Fibroblast of gingiva (primary cell): ENCODE data around the gene ARVCF.

Experiments
- DNase-seq: peaks from one replicate; pipeline ENCODE4 v3.0.0-alpha.2; 2011; ENCODE audit warnings: low read depth

Gene ARVCF

DNA sequence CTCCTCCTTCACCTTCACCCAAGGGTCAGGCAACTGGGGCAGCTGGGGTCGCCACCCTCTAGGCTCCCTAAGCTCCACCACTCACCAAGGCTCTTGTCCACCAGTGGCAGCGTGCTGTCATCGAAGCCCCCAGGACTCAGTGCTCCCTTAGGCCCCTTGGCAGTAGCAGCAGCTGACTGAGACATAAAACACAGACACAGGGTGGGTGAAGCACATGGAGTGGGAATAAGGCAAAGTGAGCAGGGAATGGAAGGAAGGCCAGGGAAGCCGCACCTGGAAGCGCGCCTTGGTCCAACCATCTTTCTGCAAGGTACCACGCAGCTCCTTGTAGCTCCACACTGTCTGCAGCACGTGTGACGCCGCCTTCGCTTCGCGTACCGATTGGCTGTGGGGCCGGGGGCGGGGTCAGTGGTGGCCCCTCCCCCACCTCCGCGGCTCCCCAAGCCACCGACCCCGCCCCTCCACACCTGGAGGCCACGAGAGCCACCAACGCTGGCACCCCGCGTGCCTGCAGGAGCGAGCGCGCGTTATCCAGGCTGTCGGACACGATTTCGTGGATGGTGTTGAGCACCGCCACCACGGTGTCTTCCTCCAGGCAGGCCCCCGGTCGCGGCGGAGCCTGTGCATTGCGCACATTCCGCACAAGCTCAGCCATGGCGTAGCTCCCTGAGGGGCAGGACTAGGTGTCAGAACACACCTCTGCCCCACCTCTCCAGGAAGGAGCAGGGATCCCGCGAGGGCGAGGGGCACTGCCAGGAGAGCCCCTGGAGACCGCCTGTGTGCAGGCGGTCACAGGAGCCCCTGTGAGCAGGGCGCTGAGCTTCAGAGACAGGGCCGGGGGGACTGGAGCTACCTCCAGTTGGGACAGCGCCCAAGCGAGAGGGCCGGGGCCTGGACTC lies 43.7 kb downstream of the ARVCF start:
- DNase-seq, result no peak

DNA sequence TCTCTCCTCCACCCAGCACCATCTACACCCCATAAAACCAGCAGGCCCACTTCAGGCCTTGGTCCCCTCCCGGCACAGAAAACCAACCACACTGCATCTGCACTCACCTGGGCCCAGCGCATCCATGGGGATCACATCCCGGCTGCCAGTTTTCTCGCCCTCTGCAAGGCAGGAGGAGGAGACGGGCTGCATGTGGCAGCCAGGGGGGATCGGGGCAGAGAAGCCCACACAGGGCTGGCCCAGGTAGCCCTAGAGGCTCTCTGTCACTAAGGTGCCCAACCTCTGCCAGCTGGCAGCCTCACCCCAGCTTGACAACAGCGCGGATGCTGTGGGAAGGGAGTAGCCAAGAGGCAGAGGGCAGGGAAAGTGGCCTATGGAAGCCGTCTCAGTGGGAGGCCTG lies 44.4 kb downstream of the ARVCF start:
- no peak for DNase-seq

DNA sequence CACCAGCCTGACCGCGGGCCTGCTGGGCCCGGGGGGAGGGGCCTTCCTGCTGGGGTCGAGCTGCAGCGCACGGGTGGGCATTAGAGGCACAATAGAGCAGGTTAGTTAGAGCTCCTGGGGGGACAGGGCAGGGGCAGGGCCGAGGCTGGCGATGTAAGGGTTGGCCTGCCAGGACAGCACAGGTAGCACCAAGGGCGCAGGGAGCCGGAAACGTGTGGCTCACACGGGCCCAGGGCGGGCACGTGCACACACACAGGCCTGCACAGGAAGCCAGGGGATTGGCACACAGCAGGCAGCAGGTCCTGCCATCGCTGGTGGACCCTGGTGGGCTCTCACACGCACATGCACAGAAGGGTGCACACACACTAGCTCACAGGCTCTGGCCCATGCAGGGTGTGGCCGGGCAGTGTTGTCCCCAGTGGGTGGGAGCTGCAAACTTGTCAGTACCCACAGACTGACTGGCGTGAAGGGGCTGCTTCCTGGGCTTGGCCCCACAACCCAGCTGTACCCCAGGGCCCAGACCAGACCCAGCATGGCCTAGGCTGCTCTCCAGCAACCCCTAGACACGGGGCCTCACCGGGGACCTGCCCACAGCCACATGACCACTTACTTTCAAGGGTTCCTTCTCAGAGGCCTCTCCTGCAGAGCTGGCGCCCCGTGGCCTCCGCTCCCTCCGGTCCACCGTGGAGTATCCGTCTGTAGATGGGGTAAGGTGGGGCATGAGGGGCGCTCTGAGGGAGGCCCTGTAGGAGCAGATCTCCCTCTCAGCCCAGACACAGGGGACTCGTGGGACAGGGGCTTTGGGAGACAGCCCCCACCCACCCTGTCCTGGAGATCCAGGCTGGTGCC lies 45.1 kb downstream of the ARVCF start:
- DNase-seq, result no peak

DNA sequence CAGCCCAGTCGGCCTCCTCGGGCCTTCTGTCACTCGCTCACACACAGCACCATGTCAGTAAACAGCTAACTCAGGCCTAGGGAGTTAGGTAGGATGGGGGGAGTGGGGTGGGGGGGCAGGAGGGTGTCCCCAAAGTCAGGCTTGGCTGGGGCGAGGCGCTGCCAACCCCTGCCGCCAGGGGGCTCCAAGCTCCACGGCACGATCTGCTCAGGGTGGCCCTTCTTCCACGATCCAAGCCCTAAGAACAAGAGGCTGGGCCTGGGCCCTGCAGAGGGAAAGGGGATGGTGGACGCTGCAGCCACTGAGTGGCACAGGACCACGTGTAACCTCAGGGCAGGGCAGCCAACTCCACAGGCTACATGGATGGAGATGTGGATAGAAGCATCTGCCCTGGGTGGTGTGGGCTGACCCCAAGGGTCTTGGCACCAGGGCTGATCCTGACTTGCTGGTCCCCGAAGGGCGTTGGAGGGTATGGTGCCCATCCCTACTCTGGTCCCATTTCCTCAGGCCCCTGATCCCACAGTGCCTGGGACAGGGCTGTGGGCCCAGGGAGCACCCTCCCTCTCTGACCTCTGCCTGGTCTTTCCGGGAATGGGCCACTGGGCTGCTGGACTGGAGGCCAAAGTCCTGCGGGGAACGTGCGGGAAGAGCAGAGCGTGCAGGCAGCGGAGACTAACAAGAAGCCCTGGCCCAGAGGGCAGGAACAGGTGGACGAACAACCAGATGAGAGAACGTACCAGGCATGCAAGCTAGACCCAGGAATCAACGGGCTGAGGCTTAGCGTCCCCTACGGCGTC lies 45.9 kb downstream of the ARVCF start:
- peak; percentile 46 for DNase-seq

DNA sequence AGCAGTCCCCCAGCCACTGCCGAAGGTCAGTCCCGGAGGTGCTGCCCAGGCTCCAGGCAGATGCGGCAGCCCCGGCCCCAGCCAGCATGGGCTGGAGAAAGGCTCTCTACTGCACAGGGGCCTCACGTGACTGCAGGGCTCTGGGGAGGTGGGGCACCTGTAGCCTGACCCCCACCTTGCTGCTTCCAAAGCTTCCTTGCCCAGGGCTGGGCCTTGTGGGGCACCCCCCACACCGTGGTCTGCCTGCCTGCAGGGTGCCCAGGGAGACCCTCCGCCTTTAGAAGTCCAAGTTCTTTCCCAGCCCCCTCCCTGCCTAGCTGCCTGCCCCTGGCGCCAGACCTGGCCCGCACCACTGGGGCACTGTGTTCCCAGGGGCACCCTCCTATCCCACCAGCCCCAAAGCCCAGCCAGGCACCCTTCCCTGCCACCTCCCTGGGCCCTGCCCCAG lies 46.6 kb downstream of the ARVCF start:
- no peak for DNase-seq

DNA sequence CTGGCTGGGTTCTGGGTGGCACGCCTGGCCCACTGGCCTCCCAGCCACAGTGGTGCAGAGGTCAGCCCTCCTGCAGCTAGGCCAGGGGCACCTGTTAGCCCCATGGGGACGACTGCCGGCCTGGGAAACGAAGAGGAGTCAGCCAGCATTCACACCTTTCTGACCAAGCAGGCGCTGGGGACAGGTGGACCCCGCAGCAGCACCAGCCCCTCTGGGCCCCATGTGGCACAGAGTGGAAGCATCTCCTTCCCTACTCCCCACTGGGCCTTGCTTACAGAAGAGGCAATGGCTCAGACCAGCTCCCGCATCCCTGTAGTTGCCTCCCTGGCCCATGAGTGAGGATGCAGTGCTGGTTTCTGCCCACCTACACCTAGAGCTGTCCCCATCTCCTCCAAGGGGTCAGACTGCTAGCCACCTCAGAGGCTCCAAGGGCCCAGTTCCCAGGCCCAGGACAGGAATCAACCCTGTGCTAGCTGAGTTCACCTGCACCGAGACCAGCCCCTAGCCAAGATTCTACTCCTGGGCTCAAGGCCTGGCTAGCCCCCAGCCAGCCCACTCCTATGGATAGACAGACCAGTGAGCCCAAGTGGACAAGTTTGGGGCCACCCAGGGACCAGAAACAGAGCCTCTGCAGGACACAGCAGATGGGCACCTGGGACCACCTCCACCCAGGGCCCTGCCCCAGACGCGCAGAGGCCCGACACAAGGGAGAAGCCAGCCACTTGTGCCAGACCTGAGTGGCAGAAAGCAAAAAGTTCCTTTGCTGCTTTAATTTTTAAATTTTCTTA lies 47.3 kb downstream of the ARVCF start:
- DNase-seq, result no peak

DNA sequence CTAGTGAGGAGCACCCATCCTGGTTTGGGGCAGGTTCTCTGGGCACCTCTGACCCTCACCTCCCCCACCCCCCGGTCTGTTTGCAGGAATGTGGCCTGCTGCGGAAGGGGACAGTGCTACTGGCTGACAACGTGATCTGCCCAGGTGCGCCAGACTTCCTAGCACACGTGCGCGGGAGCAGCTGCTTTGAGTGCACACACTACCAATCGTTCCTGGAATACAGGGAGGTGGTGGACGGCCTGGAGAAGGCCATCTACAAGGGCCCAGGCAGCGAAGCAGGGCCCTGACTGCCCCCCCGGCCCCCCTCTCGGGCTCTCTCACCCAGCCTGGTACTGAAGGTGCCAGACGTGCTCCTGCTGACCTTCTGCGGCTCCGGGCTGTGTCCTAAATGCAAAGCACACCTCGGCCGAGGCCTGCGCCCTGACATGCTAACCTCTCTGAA lies 48.2 kb downstream of the ARVCF start:
- DNase-seq, result no peak

DNA sequence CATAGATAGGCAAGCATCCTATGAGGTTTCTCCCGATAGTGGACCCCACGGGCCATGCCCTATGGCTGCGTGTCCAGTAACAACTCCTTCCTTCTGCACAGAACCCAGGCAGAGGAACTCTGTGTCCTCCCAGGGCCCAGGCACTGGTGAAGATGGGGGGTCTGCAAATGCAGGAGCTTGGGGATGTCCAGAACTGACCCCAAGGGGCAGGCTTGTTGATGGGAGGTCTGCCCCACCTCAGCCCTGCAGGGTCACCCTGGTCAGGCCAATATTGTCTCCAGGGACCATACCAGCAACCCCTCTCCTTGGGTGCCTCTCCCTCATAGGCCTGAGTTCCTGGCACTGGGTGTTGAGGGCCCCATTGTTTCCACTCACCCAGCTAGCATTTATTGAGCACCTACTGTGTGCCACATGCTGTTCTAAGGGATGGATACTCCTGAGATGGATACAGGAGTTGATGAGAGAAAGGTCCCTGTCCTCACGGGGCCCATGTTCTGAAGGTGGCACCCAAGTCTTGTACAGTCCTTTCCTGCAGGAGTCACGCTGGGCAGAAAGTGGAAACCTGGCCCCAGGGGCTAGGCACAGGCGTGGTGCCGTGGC lies 48.7 kb downstream of the ARVCF start:
- DNase-seq, result no peak

DNA sequence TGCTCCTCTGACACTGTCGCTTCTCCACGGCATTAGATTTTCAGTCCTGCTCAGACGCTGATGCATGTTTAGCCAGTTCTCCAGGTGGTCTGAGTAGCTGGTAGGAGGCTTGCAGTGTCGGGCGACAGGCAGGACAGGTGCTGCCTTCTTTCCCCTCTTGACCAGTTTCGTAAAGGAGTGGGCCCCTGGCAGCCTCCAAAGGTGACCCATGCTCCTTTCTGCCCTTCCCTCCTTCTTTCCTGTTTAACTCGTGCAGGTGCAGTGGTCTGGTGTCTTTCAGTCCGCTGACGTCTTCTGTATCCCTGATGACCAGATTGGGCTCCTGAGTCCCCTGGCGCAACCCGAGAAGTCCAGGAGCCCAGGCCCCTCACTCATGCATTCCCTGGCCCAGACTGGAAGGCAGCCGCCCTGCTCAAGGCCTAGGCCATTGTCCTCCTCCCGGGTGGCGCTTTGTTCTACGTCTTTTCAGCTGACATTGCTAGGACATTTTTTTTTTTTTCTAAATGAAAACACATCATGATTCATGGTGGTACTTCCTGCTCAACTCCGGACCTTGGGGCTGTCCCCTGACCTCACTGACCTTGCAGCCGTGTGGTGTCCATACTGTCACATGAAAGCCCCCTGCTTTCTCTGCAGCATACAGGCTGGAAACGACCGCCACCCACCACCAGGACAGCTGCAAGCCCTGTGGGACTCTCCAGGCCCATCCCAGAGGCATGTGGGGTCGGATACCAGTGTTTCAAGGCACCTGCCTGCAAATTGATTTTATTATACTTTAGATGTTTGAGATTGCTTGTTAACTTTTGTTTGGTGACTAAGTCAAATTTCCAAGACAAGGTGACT lies 49.5 kb downstream of the ARVCF start:
- no peak for DNase-seq

DNA sequence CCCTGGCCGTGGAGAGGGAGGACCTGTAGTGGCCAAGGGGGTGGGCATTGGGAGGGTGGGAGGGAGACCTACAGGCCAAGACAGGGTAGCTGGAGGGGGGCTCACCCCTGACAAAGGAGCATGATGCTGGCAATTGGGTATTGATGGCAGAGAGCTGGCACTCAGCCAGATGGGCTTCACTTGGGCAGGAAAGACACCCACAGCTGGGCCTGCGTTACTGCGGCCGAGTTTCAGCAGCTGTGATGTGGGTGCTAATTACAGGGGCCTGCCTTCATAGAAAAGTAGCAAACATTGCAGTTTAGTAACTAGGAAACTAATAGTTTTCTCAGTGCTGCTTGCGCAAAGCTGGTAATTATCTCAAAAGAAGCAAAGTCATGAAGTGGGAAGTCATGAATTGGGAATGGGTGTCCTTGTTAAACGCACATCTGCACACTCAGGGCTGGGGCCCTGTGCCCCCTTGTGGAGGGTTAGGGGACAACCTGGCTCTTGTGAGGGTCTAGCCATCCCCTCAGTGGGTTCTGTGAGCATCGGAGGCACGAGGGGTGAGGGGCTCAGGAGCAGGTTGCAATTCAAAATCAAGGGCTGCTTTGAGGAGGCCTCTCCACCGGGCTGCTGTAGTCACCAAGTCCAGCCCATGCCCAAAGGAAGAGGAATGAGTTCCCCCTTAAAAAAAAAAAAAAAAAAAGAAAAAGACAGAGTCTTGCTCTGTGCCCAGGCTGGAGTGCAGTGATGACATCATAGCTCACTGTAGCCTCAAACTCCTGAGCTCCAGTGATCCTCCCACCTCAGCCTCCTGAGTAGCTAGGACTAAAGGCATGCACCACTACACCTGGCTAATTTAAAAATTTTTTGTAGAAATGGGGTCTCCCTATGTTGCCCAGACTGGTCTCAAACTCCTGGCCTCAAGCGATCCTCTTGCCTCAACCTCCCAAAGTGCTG lies 50.6 kb downstream of the ARVCF start:
- DNase-seq, result no peak

DNA sequence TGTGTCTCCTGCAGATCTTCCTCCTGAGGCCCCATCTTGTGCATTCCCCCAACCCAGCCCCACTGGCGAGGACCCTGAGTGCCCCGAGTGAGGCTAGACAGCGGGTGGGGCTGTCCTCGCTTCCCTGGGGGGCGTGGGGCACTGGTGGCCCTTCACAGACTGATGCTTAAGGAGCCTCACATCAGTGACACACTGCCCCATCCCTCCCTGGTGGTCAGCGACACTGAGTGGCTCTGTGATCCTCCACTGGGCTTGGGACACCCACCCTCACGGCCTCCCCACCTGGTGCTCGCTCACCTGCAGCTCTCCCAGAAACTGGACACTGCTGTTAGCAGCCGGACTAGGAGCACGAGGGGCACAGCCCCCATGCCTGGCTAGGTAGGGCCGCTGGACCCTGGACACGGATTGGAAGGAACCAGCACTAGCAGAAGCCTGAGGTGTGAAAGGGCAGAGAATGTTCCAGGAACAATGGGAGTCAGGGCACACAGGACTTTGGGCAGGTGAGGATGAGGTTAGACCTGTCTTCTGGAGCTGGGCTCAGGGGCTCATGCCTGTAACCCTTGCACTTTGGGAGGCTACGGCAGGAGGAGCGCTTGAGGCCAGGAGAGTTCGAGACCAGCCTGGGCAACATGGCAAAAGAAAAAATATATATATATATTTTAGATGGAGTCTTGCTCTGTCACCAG lies 51.8 kb downstream of the ARVCF start:
- DNase-seq, result no peak

DNA sequence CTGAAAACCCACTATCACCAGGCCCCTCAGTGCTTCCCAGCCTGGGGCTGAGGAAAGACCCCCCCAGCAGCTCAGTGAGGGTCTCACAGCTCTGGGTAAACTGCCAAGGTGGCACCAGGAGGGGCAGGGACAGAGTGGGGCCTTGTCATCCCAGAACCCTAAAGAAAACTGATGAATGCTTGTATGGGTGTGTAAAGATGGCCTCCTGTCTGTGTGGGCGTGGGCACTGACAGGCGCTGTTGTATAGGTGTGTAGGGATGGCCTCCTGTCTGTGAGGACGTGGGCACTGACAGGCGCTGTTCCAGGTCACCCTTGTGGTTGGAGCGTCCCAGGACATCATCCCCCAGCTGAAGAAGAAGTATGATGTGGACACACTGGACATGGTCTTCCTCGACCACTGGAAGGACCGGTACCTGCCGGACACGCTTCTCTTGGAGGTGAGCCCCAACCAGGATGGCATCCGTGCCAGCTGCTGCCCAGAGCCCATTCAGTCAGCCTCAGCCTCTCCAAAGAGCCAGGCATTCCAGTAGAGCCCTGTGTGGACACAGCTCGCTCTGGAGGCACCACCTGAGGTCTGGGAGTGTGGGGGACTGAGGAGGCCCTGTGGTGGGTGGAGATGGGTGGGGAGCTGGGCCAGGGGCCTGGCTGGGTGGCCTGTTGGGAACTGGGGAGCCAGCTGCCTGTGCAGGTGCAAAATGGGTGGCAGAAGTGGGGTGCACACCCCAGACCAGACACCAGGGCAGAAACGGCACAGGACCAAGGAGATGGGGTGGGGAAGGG lies 52.6 kb downstream of the ARVCF start:
- no peak for DNase-seq

DNA sequence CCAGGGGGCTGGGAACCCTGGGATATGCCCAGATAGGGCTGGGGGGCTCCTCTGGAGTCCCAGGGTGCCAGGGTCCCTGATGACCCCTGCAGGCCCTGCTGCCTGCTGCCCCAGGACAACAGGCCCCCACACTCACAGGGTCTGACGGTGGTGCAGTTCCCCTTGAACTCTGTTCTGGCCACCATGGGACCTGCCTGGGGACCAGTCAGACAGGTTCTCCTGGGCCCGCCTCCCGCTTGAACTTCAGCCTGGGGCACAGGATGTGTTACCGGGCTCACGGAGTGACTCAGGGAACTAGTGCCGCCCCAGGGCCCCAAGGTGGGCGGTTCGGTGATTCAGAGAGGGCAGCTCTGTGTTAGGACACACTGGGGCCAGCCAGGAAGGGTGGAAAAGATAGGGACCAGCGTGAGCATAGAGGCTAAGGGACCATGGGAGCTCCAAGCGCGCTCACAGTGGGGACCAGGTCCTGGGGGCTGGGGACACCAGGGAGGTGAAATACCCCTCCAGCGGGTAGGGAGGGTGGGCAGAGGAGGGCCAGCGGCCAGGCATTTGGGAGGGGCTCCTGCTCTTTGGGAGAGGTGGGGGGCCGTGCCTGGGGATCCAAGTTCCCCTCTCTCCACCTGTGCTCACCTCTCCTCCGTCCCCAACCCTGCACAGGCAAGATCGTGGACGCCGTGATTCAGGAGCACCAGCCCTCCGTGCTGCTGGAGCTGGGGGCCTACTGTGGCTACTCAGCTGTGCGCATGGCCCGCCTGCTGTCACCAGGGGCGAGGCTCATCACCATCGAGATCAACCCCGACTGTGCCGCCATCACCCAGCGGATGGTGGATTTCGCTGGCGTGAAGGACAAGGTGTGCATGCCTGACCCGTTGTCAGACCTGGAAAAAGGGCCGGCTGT lies 53.5 kb downstream of the ARVCF start:
- DNase-seq, result no peak

DNA sequence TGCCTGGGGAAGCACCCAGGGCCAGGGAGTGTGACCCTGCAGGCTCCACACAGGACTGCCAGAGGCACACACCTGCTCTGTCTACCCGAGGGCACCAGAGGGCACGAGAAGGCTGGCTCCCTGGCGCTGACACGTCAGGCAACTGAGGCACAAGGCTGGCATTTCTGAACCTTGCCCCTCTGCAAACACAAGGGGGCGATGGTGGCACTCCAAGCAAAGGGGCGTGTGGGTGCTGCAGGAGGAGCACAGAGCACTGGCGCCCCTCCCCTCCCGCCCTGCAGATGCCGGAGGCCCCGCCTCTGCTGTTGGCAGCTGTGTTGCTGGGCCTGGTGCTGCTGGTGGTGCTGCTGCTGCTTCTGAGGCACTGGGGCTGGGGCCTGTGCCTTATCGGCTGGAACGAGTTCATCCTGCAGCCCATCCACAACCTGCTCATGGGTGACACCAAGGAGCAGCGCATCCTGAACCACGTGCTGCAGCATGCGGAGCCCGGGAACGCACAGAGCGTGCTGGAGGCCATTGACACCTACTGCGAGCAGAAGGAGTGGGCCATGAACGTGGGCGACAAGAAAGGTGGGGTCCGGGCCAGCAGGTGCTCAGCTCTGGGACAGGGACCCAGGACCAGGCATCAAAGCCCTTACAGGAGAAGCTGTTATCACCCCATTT lies 54.2 kb downstream of the ARVCF start:
- peak; percentile 75 for DNase-seq

DNA sequence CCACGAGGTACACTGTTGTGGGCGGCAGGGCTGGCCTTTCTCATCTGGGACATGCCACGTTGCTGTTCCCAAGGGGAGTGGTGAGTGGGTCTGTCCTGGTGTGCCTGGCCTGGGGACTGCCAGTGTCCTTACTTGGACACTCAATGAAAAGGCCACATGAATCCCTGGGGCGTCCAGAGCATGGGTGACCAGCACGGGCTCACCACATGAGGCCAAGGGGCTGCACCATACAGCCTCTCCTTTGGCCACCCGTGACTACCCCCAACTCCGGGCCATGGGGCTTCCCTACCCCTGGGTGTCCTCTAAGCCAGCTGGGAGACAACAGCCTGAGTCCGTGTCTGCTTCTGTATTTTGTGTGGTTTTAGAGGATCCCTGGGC lies 54.8 kb downstream of the ARVCF start:
- no peak for DNase-seq

DNA sequence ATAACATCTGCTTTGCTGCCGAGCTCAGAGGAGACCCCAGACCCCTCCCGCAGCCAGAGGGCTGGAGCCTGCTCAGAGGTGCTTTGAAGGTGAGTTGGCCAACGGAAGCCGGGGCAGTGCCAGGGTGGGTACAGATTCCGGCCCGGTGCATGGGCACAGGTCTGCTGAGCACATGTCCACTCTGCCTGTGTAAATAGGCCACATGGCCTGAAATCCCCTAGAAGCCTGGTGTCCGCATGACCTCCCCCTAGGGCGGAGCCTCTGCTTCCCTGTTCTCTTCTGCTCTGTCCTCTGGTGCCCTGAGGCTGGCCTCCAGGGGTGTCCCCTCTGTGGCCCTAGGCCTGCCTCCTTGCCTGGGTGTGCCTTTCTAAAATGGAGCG lies 55.4 kb downstream of the ARVCF start:
- no peak for DNase-seq
